ENCODE results near the gene MEA1. TPM values are rescaled to one million over a fixed set of nuclear protein-coding genes. Genes with fewer than 3 reads are reported as not detected.

MEA1 gene
- total and polyA plus RNA-seq, 10 of the 15 experiments (the other 5 are each of a cell fraction or from before 2014, with no cell fraction given), result 59.1 to 148 (median 96.4) TPM

DNA sequence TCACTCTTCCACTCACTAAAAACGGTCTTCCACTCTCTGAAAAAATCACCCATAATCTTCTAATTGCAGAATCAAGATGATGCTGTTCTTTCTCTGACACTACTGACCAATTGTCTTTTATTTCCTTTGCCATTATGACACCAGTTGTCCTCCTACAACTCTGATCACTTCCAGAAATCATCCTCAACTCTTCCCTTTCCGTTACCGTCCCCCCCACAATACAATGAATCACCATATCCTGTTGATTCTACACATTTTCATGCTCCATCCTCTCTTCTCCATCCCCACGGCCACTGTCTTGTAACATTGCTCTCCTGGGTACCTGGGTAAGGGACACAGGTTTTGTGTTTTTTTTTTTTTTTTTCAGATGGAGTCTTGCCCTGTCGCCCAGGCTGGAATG is 31.9 kb downstream of the MEA1 start (continued):
- TF ChIP-seq, protein P1, sequence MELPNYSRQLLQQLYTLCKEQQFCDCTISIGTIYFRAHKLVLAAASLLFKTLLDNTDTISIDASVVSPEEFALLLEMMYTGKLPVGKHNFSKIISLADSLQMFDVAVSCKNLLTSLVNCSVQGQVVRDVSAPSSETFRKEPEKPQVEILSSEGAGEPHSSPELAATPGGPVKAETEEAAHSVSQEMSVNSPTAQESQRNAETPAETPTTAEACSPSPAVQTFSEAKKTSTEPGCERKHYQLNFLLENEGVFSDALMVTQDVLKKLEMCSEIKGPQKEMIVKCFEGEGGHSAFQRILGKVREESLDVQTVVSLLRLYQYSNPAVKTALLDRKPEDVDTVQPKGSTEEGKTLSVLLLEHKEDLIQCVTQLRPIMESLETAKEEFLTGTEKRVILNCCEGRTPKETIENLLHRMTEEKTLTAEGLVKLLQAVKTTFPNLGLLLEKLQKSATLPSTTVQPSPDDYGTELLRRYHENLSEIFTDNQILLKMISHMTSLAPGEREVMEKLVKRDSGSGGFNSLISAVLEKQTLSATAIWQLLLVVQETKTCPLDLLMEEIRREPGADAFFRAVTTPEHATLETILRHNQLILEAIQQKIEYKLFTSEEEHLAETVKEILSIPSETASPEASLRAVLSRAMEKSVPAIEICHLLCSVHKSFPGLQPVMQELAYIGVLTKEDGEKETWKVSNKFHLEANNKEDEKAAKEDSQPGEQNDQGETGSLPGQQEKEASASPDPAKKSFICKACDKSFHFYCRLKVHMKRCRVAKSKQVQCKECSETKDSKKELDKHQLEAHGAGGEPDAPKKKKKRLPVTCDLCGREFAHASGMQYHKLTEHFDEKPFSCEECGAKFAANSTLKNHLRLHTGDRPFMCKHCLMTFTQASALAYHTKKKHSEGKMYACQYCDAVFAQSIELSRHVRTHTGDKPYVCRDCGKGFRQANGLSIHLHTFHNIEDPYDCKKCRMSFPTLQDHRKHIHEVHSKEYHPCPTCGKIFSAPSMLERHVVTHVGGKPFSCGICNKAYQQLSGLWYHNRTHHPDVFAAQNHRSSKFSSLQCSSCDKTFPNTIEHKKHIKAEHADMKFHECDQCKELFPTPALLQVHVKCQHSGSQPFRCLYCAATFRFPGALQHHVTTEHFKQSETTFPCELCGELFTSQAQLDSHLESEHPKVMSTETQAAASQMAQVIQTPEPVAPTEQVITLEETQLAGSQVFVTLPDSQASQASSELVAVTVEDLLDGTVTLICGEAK (IDR thresholded peaks at IDR 0.05; ENCODE audit: borderline replicate concordance), result no peak
- TF ChIP-seq, protein P2, sequence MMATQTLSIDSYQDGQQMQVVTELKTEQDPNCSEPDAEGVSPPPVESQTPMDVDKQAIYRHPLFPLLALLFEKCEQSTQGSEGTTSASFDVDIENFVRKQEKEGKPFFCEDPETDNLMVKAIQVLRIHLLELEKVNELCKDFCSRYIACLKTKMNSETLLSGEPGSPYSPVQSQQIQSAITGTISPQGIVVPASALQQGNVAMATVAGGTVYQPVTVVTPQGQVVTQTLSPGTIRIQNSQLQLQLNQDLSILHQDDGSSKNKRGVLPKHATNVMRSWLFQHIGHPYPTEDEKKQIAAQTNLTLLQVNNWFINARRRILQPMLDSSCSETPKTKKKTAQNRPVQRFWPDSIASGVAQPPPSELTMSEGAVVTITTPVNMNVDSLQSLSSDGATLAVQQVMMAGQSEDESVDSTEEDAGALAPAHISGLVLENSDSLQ (IDR thresholded peaks at IDR 0.05), result no peak
- TF ChIP-seq, protein P3, sequence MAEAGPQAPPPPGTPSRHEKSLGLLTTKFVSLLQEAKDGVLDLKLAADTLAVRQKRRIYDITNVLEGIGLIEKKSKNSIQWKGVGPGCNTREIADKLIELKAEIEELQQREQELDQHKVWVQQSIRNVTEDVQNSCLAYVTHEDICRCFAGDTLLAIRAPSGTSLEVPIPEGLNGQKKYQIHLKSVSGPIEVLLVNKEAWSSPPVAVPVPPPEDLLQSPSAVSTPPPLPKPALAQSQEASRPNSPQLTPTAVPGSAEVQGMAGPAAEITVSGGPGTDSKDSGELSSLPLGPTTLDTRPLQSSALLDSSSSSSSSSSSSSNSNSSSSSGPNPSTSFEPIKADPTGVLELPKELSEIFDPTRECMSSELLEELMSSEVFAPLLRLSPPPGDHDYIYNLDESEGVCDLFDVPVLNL (IDR thresholded peaks at IDR 0.05; ENCODE audit: low read depth, low read length), result no peak
- TF ChIP-seq YY1 (IDR thresholded peaks at IDR 0.05; ENCODE audit: low read depth, low read length) (no peak), POLR2AphosphoS2 (IDR thresholded peaks at IDR 0.05; ENCODE audit: low read depth, low read length) (no peak), CTCF (IDR thresholded peaks at IDR 0.05 in 2 of 3, conservative IDR thresholded peaks at IDR 0.05 in 1 of 3; ENCODE audit: control insufficient read depth in 2 of 3, extremely low read depth in 1 of 3, insufficient read depth in 1 of 3, low read depth in 3 of 3, low read length in 3 of 3) (no peak), IKZF2 (IDR thresholded peaks at IDR 0.05) (no peak)
- TF ChIP-seq, protein P4, sequence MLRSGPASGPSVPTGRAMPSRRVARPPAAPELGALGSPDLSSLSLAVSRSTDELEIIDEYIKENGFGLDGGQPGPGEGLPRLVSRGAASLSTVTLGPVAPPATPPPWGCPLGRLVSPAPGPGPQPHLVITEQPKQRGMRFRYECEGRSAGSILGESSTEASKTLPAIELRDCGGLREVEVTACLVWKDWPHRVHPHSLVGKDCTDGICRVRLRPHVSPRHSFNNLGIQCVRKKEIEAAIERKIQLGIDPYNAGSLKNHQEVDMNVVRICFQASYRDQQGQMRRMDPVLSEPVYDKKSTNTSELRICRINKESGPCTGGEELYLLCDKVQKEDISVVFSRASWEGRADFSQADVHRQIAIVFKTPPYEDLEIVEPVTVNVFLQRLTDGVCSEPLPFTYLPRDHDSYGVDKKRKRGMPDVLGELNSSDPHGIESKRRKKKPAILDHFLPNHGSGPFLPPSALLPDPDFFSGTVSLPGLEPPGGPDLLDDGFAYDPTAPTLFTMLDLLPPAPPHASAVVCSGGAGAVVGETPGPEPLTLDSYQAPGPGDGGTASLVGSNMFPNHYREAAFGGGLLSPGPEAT (IDR thresholded peaks at IDR 0.05; ENCODE audit: low read depth), result no peak
